SKM-1 treated with dmso at 0.1 percent for 144 hours (cell line): ENCODE data around the gene CALHM4.

Experiments used
- DNase-seq: peaks from one replicate; lab custom pipeline; 2025; ENCODE audit not compliant: unreplicated experiment; lab: John Stamatoyannopoulos, UW

The CALHM4 gene

GRCh38 chr6:116553451-116553850 is at the start of gene CALHM4:
TSS of gene CALHM4 (plus strand) at chr6:116553751. CDS start at chr6:116553794, 43 bp downstream.
- no peak for DNase-seq

- no peak for DNase-seq
Measured at GRCh38 chr6:116507324-116507723, 46.2 kb upstream of the CALHM4 start.

GRCh38 chr6:116508527-116508926 is 45.0 kb upstream of the CALHM4 start:
- DNase-seq, result no peak

GRCh38 chr6:116511424-116512110 is 42.0 kb upstream of the CALHM4 start, which contains the start of gene CALHM5:
TSS of gene CALHM5 (plus strand) at chr6:116511639. CDS start at chr6:116511697, 58 bp downstream.
- DNase-seq, result no peak

- no peak for DNase-seq
Measured at GRCh38 chr6:116512111-116512559, 41.4 kb upstream of the CALHM4 start.

- DNase-seq, result no peak
Measured at GRCh38 chr6:116512734-116513133, 40.8 kb upstream of the CALHM4 start.

GRCh38 chr6:116513224-116513875 is 40.2 kb upstream of the CALHM4 start:
- no peak for DNase-seq

- DNase-seq, result peak; percentile 43
Measured at GRCh38 chr6:116514111-116514510, 39.4 kb upstream of the CALHM4 start.

GRCh38 chr6:116515141-116515540 is 38.4 kb upstream of the CALHM4 start:
- no peak for DNase-seq

GRCh38 chr6:116518621-116519368 is 34.8 kb upstream of the CALHM4 start:
- DNase-seq, result no peak

- DNase-seq, result no peak
Measured at GRCh38 chr6:116522896-116523295, 30.7 kb upstream of the CALHM4 start.

GRCh38 chr6:116524236-116524635 is 29.3 kb upstream of the CALHM4 start:
- no peak for DNase-seq

GRCh38 chr6:116528133-116528532 is 25.4 kb upstream of the CALHM4 start:
- DNase-seq, result no peak

GRCh38 chr6:116528780-116529179 is 24.8 kb upstream of the CALHM4 start:
- no peak for DNase-seq

GRCh38 chr6:116529466-116530290 is 23.9 kb upstream of the CALHM4 start:
- DNase-seq, result no peak

GRCh38 chr6:116530436-116530835 is 23.1 kb upstream of the CALHM4 start:
- DNase-seq, result no peak

GRCh38 chr6:116531675-116532570 is 21.6 kb upstream of the CALHM4 start:
- DNase-seq, result peak; percentile 79

- DNase-seq, result no peak
Measured at GRCh38 chr6:116533233-116533957, 20.2 kb upstream of the CALHM4 start.

GRCh38 chr6:116535109-116535508 is 18.4 kb upstream of the CALHM4 start:
- DNase-seq, result no peak
